IMR-90 (cell line): ENCODE results near the gene MTERF1. TPM values are rescaled to one million over a fixed set of nuclear protein-coding genes. Genes with fewer than 3 reads are reported as not detected.
A peak's percentile ranks its signal among the peaks of the same experiment; 100 is the strongest.

Source experiments
- ATAC-seq: fragments of 200-7000 bp; cut with Tn5 transposase; 2 replicates; pipeline ENCODE4 v1.9.1; 2020; ENCODE audit warnings: low read depth, mild to moderate bottlenecking, moderate library complexity
- BruUV-seq: library from RNA; stranded (reverse); fragments of 400-500 nt; replicated peaks from 2 replicates; lab custom pipeline; 2021; lab: Mats Ljungman, UMichigan
- CTCF ChIA-PET: fragments of 300-600 bp; formaldehyde crosslinking; extraction: SDS; loops from one replicate; lab custom pipeline; 2021; ENCODE audit warnings: antibody characterized with exemption; lab: Yijun Ruan, JAX
- POLR2A ChIA-PET: fragments of 300-600 bp; sonication (Branson Sonifier 250); formaldehyde crosslinking; loops from one replicate; lab custom pipeline; 2022; ENCODE audit warnings: antibody characterized with exemption; ENCODE audit not compliant: unreplicated experiment; lab: Charles Lee
- DNase-seq: peaks from one replicate; pipeline ENCODE4 v3.0.0; 2013
- H2AFZ ChIP-seq: replicated peaks from 2 replicates; pipeline ENCODE3; 2013; ENCODE audit warnings: low read length, mild to moderate bottlenecking; ENCODE audit not compliant: poor library complexity
- H2AK5ac ChIP-seq: 2 replicates; pipeline ENCODE4 v1.6.1; 2013; ENCODE audit warnings: low read depth, low read length, inconsistent platforms
- H2AK9ac ChIP-seq: replicated peaks from 2 replicates; pipeline ENCODE3; 2013; ENCODE audit warnings: mild to moderate bottlenecking, low read depth, low read length, moderate library complexity; ENCODE audit not compliant: poor library complexity
- H2BK120ac ChIP-seq: 2 replicates; pipeline ENCODE4 v1.6.1; 2013; ENCODE audit warnings: low read depth, low read length, inconsistent platforms
- H2BK15ac ChIP-seq: 3 replicates; pipeline ENCODE4 v1.6.1; 2013; ENCODE audit warnings: low read depth, low read length, inconsistent platforms
- H2BK20ac ChIP-seq: 2 replicates; pipeline ENCODE4 v1.6.1; 2013; ENCODE audit warnings: low read depth, mild to moderate bottlenecking, inconsistent platforms, low read length, moderate library complexity
- H2BK5ac ChIP-seq: 2 replicates; pipeline ENCODE4 v1.6.1; 2013; ENCODE audit warnings: mild to moderate bottlenecking, low read depth, low read length, inconsistent platforms; ENCODE audit not compliant: poor library complexity, severe bottlenecking
- H3K14ac ChIP-seq: replicated peaks from 2 replicates; pipeline ENCODE4 v1.6.1; 2013; ENCODE audit warnings: low read depth, low read length, inconsistent platforms
- H3K18ac ChIP-seq: 2 replicates; pipeline ENCODE4 v1.6.1; 2013; ENCODE audit warnings: low read depth, low read length, control low read depth
- H3K23ac ChIP-seq: 2 replicates; pipeline ENCODE4 v1.6.1; 2013; ENCODE audit warnings: low read depth, low read length, inconsistent platforms
- H3K27ac ChIP-seq: 2 replicates; pipeline ENCODE4 v1.5.1; 2013; ENCODE audit warnings: mild to moderate bottlenecking, control low read depth, low read length; ENCODE audit not compliant: insufficient read depth
- H3K27me3 ChIP-seq: 2 replicates; pipeline ENCODE4 v1.6.1; 2013; ENCODE audit warnings: low read length; ENCODE audit not compliant: control insufficient read depth, insufficient read depth
- H3K36me3 ChIP-seq: 2 replicates; pipeline ENCODE4 v1.6.1; 2013; ENCODE audit warnings: low read length, mixed read lengths; ENCODE audit not compliant: control insufficient read depth, insufficient read depth
- H3K4ac ChIP-seq: 2 replicates; pipeline ENCODE4 v1.6.1; 2013; ENCODE audit warnings: low read depth, low read length, inconsistent platforms
- H3K4me1 ChIP-seq: 2 replicates; pipeline ENCODE4 v1.6.1; 2013; ENCODE audit warnings: low read length, mixed read lengths; ENCODE audit not compliant: control insufficient read depth, insufficient read depth
- H3K4me2 ChIP-seq: 2 replicates; pipeline ENCODE4 v1.6.1; 2013; ENCODE audit warnings: low read depth, mild to moderate bottlenecking, control low read depth, low read length, moderate library complexity
- H3K4me3 ChIP-seq: 2 replicates; pipeline ENCODE4 v1.5.1; 2013; ENCODE audit warnings: low read depth, mild to moderate bottlenecking, control low read depth, low read length, moderate library complexity; ENCODE audit not compliant: insufficient read depth
- H3K56ac ChIP-seq: 2 replicates; pipeline ENCODE4 v1.6.1; 2013; ENCODE audit warnings: low read length, inconsistent platforms; ENCODE audit not compliant: insufficient read depth; ENCODE audit errors: extremely low read depth
- H3K79me1 ChIP-seq, 2 experiments: 2 replicates each; pipeline ENCODE4 v1.6.1; 2013; ENCODE audit warnings: low read length in 2 of 2, inconsistent platforms in 1 of 2, low read depth in 1 of 2
- H3K9ac ChIP-seq: 2 replicates; pipeline ENCODE4 v1.6.1; 2013; ENCODE audit warnings: low read depth, low read length, control low read depth
- H3K9me1 ChIP-seq: 2 replicates; pipeline ENCODE4 v1.6.1; 2013; ENCODE audit warnings: low read length, inconsistent platforms; ENCODE audit not compliant: insufficient read depth
- H3K9me3 ChIP-seq: 2 replicates; pipeline ENCODE4 v1.6.1; 2013; ENCODE audit warnings: low read length; ENCODE audit not compliant: control insufficient read depth, insufficient read depth
- H4K20me1 ChIP-seq: 2 replicates; pipeline ENCODE4 v1.6.1; 2013; ENCODE audit warnings: low read length, inconsistent platforms; ENCODE audit not compliant: insufficient read depth
- H4K5ac ChIP-seq: 2 replicates; pipeline ENCODE4 v1.6.1; 2013; ENCODE audit warnings: mild to moderate bottlenecking, low read depth, low read length, control low read depth
- H4K8ac ChIP-seq, 2 experiments: 2 replicates each; pipeline ENCODE4 v1.6.1; 2013; ENCODE audit warnings: low read depth in 2 of 2, low read length in 2 of 2, control low read depth in 1 of 2, inconsistent platforms in 1 of 2
- H4K91ac ChIP-seq: 2 replicates; pipeline ENCODE4 v1.6.1; 2013; ENCODE audit warnings: low read depth, low read length, inconsistent platforms; ENCODE audit not compliant: insufficient read depth
- BHLHE40 ChIP-seq: fragments of 150-350 bp; IDR thresholded peaks from 2 replicates; pipeline ENCODE4 v1.6.1; 2016; ENCODE audit warnings: mild to moderate bottlenecking, low read depth, low read length
- SMC3 ChIP-seq: fragments of 150-350 bp; IDR thresholded peaks from 2 replicates; pipeline ENCODE4 v1.6.1; 2016; ENCODE audit warnings: low read depth, mild to moderate bottlenecking, antibody characterized with exemption, low read length, moderate library complexity
- WGBS, 2 experiments: methylation state at CpG; one replicate each; pipeline versions ENCODE4 v1.1.5 to v1.1.7; 2013; ENCODE audit warnings: missing lambda C conversion rate in 2 of 2; ENCODE audit not compliant: insufficient read length in 1 of 2; ENCODE audit errors: extremely low coverage in 2 of 2; 5-methylcytosine and 5-hydroxymethylcytosine counted together
- dilution Hi-C: fragments of 300-500 bp; cut with HindIII; formaldehyde crosslinking; loops from one replicate; pipeline ENCODE4 v1.14.3; 2018; ENCODE audit warnings: low sequenced_read_pairs; ENCODE audit not compliant: unreplicated experiment
- in situ Hi-C: fragments of 300-500 bp; cut with MboI; formaldehyde crosslinking; loops from 3 replicates; pipeline ENCODE4 v1.14.3; 2019; ENCODE audit warnings: low sequenced_read_pairs, inconsistent platforms, mixed read lengths
- intact Hi-C: fragments of 100-400 bp; cut with micrococcal nuclease; formaldehyde crosslinking; loops from 2 replicates; pipeline ENCODE4 v1.10.0; 2022
- polyA plus RNA-seq, 3 experiments: library from polyadenylated mRNA; depleted of rRNA; stranded (reverse); fragments of >200 nt; gene quantifications; 2 replicates each; pipeline ENCODE4 v1.2.3, GENCODE V29; 2012; ENCODE audit warnings: low replicate concordance in 1 of 3
- total RNA-seq: library from RNA; depleted of rRNA; stranded (reverse); fragments of >200 nt; gene quantifications from 2 replicates; pipeline ENCODE4 v1.2.3, GENCODE V29; 2012

MTERF1 gene
- total and polyA plus RNA-seq, 2 of the 4 experiments (the other 2 are of a cell fraction), result 7.0 to 7.3 TPM

GRCh38 chr7:91892821-91893340, 12.4 kb upstream of the MTERF1 start:
- no peak overlapping the region for H3K4ac ChIP-seq
- H3K36me3 ChIP-seq, result no peaks in the 10 kb centered on the region
- ATAC-seq (peak; percentile 54), DNase-seq (peak; percentile 53)
- H4K8ac ChIP-seq, result no peak overlapping the region
- H3K9me3 ChIP-seq, result no peaks in the 10 kb centered on the region
- CTCF ChIA-PET, result no interaction called here
- no peak overlapping the region for H2BK5ac ChIP-seq
- H3K4me2 ChIP-seq, result no peak overlapping the region
- WGBS, 2 experiments, result no CpG with 5 or more reads among the region's 2 CpGs
- no peak overlapping the region for H3K56ac ChIP-seq
- H2AK9ac ChIP-seq, result no peak overlapping the region
- H3K9me1 ChIP-seq, result 0 out of 2 replicates have a peak, but pooled peaks cover 3% of the 10 kb centered on the region
- H2BK15ac ChIP-seq, result no peak overlapping the region
- no peaks in the 10 kb centered on the region; the same call in 1 of the 2 replicates for H3K4me1 ChIP-seq
- H2AK5ac ChIP-seq, result no peak overlapping the region
- BruUV-seq, result no TSS peak
- no peak overlapping the region for H3K9ac ChIP-seq
- H3K27me3 ChIP-seq, result no peaks in the 10 kb centered on the region
- no peak overlapping the region for H4K5ac ChIP-seq
- H2BK20ac ChIP-seq, result no peak overlapping the region
- H4K20me1 ChIP-seq, result no peaks in the 10 kb centered on the region
- H3K14ac ChIP-seq, result no peak overlapping the region
- H2AFZ ChIP-seq, result peak overlapping the region; percentile 51
- no peak overlapping the region for H3K27ac ChIP-seq
- no peaks in the 10 kb centered on the region for H3K79me1 ChIP-seq
- in situ Hi-C loops (no loop called here), intact Hi-C loops (no loop called here), dilution Hi-C loops (no loop called here)
- no peak overlapping the region for H3K4me3 ChIP-seq
- TF ChIP-seq BHLHE40, result peak; percentile 61; the same call in 1 of the 2 replicates
- no peak for TF ChIP-seq SMC3
- H2BK120ac ChIP-seq, result no peak overlapping the region
- POLR2A ChIA-PET, result no interaction called here
- no peak overlapping the region for H3K23ac ChIP-seq
- H3K18ac ChIP-seq, result no peak overlapping the region
- no peak overlapping the region for H4K91ac ChIP-seq
